Thyroid gland (tissue), 4 donors: ENCODE results near the gene SHROOM2. TPM values are rescaled to one million over a fixed set of nuclear protein-coding genes. Genes with fewer than 3 reads are reported as not detected.

Experiments used
- DNase-seq, 2 donors: peaks; one replicate each; pipeline ENCODE4 v3.0.0-alpha.2; 2019
- H3K27ac ChIP-seq, 3 donors: fragments of 200-600 bp; sonication (generic); 1 replicate in 2 of 3; 2 replicates in 1 of 3; pipeline ENCODE4 v1.5.1; 2016 to 2019; ENCODE audit warnings: mild to moderate bottlenecking in 1 of 3, moderate library complexity in 1 of 3
- H3K27me3 ChIP-seq: fragments of 200-600 bp; sonication (generic); one replicate; pipeline ENCODE4 v1.5.1; 2019
- H3K36me3 ChIP-seq, 2 donors: fragments of 200-600 bp; sonication (generic); one replicate each; pipeline ENCODE4 v1.5.1; 2016 to 2019
- H3K4me1 ChIP-seq, 2 donors: fragments of 200-600 bp; sonication (generic); one replicate each; pipeline ENCODE4 v1.5.1; 2017 to 2019
- H3K4me3 ChIP-seq, 3 donors: fragments of 200-600 bp; sonication (generic); replicated peaks in 1 of 3; 1 replicate in 2 of 3; 2 replicates in 1 of 3; pipeline ENCODE4 v1.5.1; 2016; ENCODE audit warnings: mild to moderate bottlenecking in 1 of 3
- H3K9me3 ChIP-seq: fragments of 200-600 bp; sonication (generic); one replicate; pipeline ENCODE4 v1.5.1; 2017
- CTCF ChIP-seq, 6 experiments: fragments of 200-600 bp in 3 of 6; fragments of 450-650 bp in 3 of 6; sonication (generic) in 3 of 6; IDR thresholded peaks; one replicate each; pipeline ENCODE4 v1.5.1; 2016 to 2019; ENCODE audit warnings: antibody characterized with exemption in 6 of 6, mild to moderate bottlenecking in 2 of 6, inconsistent platforms in 1 of 6, moderate library complexity in 1 of 6
- POLR2A ChIP-seq, 2 donors: fragments of 450-650 bp; IDR thresholded peaks; one replicate each; pipeline ENCODE4 v1.6.1; 2017; ENCODE audit warnings: antibody characterized with exemption in 2 of 2, mild to moderate bottlenecking in 2 of 2, moderate library complexity in 1 of 2
- WGBS, 2 donors: methylation state at CpG; one replicate each; pipeline ENCODE4 v1.1.5; 2017; 5-methylcytosine and 5-hydroxymethylcytosine counted together
- intact Hi-C: fragments of 100-400 bp; cut with DNase I; formaldehyde crosslinking; loops from one replicate; pipeline ENCODE4 v1.15.1; 2023
- total RNA-seq, 4 donors: library from RNA; depleted of rRNA; stranded (reverse); fragments of >200 nt; gene quantifications; one replicate each; pipeline ENCODE4 v1.2.3, GENCODE V29; 2016

Gene SHROOM2
- total RNA-seq, 4 donors from 2014 or later: 2.8 to 16.5 (median 6.1) TPM

- 100% methylated on average over 1 of the region's 1 CpG for WGBS, 2 donors
- no peaks in the 10 kb centered on the region for H3K36me3 ChIP-seq
- no peaks in the 10 kb centered on the region for H3K9me3 ChIP-seq
- no peak overlapping the region for H3K4me3 ChIP-seq
- no peaks in the 10 kb centered on the region for H3K4me1 ChIP-seq
- intact Hi-C loops: no loop called here
- TF ChIP-seq CTCF (IDR thresholded peaks at IDR 0.05) (no peak), POLR2A (IDR thresholded peaks at IDR 0.05) (no peak)
- H3K27ac ChIP-seq: no peak overlapping the region
- H3K27me3 ChIP-seq: no peaks in the 10 kb centered on the region
- DNase-seq: no peak
These were observed 166.1 kb downstream of the SHROOM2 start for GRCh38 chrX:9952300-9952699.

- TF ChIP-seq POLR2A (IDR thresholded peaks at IDR 0.05) (no peak), CTCF (IDR thresholded peaks at IDR 0.05) (no peak)
- DNase-seq: no peak
- H3K4me1 ChIP-seq: no peaks in the 10 kb centered on the region
- H3K4me3 ChIP-seq: no peak overlapping the region
- WGBS, 2 donors: 98 to 100% methylated on average over 2 of the region's 2 CpGs
- no peaks in the 10 kb centered on the region for H3K36me3 ChIP-seq
- no peaks in the 10 kb centered on the region for H3K9me3 ChIP-seq
- intact Hi-C loops: no loop called here
- H3K27ac ChIP-seq: no peak overlapping the region
- H3K27me3 ChIP-seq: no peaks in the 10 kb centered on the region
These were observed 167.2 kb downstream of the SHROOM2 start for GRCh38 chrX:9953396-9953795.

- WGBS, 2 donors: 85 to 89% methylated on average over 6 of the region's 6 CpGs
- Histone ChIP-seq H3K27me3 (no peaks in the 10 kb centered on the region), H3K4me1 (no peaks in the 10 kb centered on the region), H3K27ac (no peak overlapping the region), H3K36me3 (no peaks in the 10 kb centered on the region), H3K9me3 (no peaks in the 10 kb centered on the region), H3K4me3 (no peak overlapping the region)
- TF ChIP-seq CTCF (IDR thresholded peaks at IDR 0.05) (no peak), POLR2A (IDR thresholded peaks at IDR 0.05) (no peak)
- intact Hi-C loops: no loop called here
- DNase-seq: no peak
These were observed 169.3 kb downstream of the SHROOM2 start for GRCh38 chrX:9955506-9955905.

GRCh38 chrX:9957743-9958142, 171.5 kb downstream of the SHROOM2 start:
- no peaks in the 10 kb centered on the region for H3K36me3 ChIP-seq
- no peak overlapping the region for H3K4me3 ChIP-seq
- H3K9me3 ChIP-seq: no peaks in the 10 kb centered on the region
- H3K27me3 ChIP-seq: no peaks in the 10 kb centered on the region
- 89 to 94% methylated on average over 9 of the region's 9 CpGs for WGBS, 2 donors
- DNase-seq: no peak
- H3K27ac ChIP-seq: no peak overlapping the region
- no peaks in the 10 kb centered on the region for H3K4me1 ChIP-seq
- intact Hi-C loops: no loop called here
- TF ChIP-seq POLR2A (IDR thresholded peaks at IDR 0.05): no peak

- WGBS, 2 donors: 76 to 94% methylated on average over 3 to 4 of the region's 5 CpGs
- no peak for DNase-seq
- TF ChIP-seq CTCF (IDR thresholded peaks at IDR 0.05) (no peak), POLR2A (IDR thresholded peaks at IDR 0.05) (no peak)
- intact Hi-C loops: no loop called here
- Histone ChIP-seq H3K4me1 (no peaks in the 10 kb centered on the region), H3K4me3 (no peak overlapping the region), H3K36me3 (no peaks in the 10 kb centered on the region), H3K27ac (no peak overlapping the region), H3K9me3 (no peaks in the 10 kb centered on the region), H3K27me3 (no peaks in the 10 kb centered on the region)
These were observed 172.0 kb downstream of the SHROOM2 start for GRCh38 chrX:9958183-9958582.

- intact Hi-C loops: no loop called here
- Histone ChIP-seq H3K27ac (no peak overlapping the region), H3K36me3 (no peaks in the 10 kb centered on the region), H3K27me3 (no peaks in the 10 kb centered on the region), H3K4me1 (no peaks in the 10 kb centered on the region), H3K4me3 (no peak overlapping the region), H3K9me3 (no peaks in the 10 kb centered on the region)
- 84 to 90% methylated on average over 5 of the region's 5 CpGs for WGBS, 2 donors
- DNase-seq: no peak
- TF ChIP-seq CTCF (IDR thresholded peaks at IDR 0.05) (no peak), POLR2A (IDR thresholded peaks at IDR 0.05) (no peak)
These were observed 175.5 kb downstream of the SHROOM2 start for GRCh38 chrX:9961750-9962149.
